ENCODE measurements around the gene PHLDB1. TPM values are rescaled to one million over a fixed set of nuclear protein-coding genes. Genes with fewer than 3 reads are reported as not detected.
"Not testable (repeated sequence)": the region's sequence is repeated elsewhere in the genome, so short reads cannot be mapped to it uniquely, and the experiment has no call there.

The PHLDB1 gene
- total RNA-seq, 1 donor from 2014 or later, result 179 TPM

DNA sequence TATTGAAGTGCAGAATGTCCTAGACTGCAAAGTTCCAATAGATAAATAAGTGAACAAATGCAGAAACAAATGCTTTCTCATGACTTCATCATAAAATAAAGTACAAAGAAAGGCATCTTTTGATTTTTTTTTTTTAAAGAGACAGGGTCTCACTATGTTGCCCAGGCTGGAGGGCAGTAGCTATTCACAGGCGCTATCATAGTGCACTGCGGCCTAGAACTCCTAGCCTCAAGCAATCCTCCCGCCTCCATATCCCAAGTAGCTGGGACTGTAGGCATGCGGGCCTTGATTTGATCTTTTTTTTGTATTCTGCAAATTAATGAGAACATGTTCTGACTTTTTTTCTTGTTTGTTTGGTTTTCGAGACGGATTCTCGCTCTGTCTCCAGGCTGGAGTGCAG lies 32.8 kb upstream of the PHLDB1 start:
- DNase-seq (ENCODE audit: low read depth) (no peak), FAIRE-seq (no peak)
- peaks cover 3% of the 10 kb centered on the region for H3K36me3 ChIP-seq (ENCODE audit: insufficient read depth, low read length)
- H3K27me3 ChIP-seq (ENCODE audit: insufficient read depth, low read length), result no peaks in the 10 kb centered on the region
- no peaks in the 10 kb centered on the region for H3K9me3 ChIP-seq (ENCODE audit: insufficient read depth, low read depth, low read length)
- peak overlapping the region; percentile 94 for H3K4me2 ChIP-seq (ENCODE audit: low read length)
- peak overlapping the region; percentile 82 for H3K4me3 Mint-ChIP-seq (ENCODE audit: unreplicated experiment)
- no peaks in the 10 kb centered on the region for H3K9me3 Mint-ChIP-seq (ENCODE audit: unreplicated experiment)
- no peak overlapping the region for H2AFZ ChIP-seq (ENCODE audit: low read depth, low read length)
- H3K27ac Mint-ChIP-seq (ENCODE audit: unreplicated experiment), result peak overlapping the region; percentile 63
- peaks cover 65% of the 10 kb centered on the region for H4K20me1 ChIP-seq (ENCODE audit: insufficient read depth, low read length)
- TF ChIP-seq, protein P1, sequence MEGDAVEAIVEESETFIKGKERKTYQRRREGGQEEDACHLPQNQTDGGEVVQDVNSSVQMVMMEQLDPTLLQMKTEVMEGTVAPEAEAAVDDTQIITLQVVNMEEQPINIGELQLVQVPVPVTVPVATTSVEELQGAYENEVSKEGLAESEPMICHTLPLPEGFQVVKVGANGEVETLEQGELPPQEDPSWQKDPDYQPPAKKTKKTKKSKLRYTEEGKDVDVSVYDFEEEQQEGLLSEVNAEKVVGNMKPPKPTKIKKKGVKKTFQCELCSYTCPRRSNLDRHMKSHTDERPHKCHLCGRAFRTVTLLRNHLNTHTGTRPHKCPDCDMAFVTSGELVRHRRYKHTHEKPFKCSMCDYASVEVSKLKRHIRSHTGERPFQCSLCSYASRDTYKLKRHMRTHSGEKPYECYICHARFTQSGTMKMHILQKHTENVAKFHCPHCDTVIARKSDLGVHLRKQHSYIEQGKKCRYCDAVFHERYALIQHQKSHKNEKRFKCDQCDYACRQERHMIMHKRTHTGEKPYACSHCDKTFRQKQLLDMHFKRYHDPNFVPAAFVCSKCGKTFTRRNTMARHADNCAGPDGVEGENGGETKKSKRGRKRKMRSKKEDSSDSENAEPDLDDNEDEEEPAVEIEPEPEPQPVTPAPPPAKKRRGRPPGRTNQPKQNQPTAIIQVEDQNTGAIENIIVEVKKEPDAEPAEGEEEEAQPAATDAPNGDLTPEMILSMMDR (IDR thresholded peaks at IDR 0.05; ENCODE audit: insufficient read depth, low read depth, low read length), result no peak
- no peak for TF ChIP-seq EZH2 (IDR thresholded peaks at IDR 0.05; ENCODE audit: insufficient read depth, low read length)
- no peaks in the 10 kb centered on the region for H3K27me3 Mint-ChIP-seq (ENCODE audit: low read depth, unreplicated experiment)
- no peaks in the 10 kb centered on the region for H3K36me3 Mint-ChIP-seq (ENCODE audit: low read depth, unreplicated experiment)
- peaks cover 13% of the 10 kb centered on the region for H3K4me1 Mint-ChIP-seq (ENCODE audit: low read depth, unreplicated experiment)
- H3K79me2 ChIP-seq (ENCODE audit: insufficient read depth, low read length), result peaks cover 83% of the 10 kb centered on the region
- H3K27ac ChIP-seq (ENCODE audit: low read depth, low read length), result no peak overlapping the region
- peaks cover 12% of the 10 kb centered on the region for H3K4me1 ChIP-seq (ENCODE audit: insufficient read depth, low read length)
- H3K4me3 ChIP-seq (ENCODE audit: insufficient read depth, low read depth, low read length), result peak overlapping the region; percentile 93
- H3K9ac ChIP-seq (ENCODE audit: low read length), result no peak overlapping the region

DNA sequence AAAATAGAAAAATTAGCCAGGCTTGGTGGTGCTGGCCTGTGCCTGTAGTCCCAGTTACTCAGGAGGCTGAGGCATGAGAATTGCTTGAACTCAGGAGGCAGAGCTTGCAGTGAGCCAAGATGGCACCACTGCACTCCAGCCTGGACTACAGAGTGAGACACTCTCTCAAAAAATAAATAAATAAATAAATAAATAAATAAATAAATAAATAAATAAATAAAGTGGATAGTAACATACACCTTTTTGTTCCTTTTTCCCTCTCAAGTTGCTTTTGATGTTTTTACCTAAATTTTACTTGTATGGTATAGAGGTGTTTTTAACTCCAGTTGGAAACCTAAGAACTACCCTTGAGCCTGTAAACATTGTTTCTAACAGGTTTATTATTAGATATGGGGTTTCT lies 29.4 kb upstream of the PHLDB1 start:
- DNase-seq (ENCODE audit: low read depth); H3K27ac Mint-ChIP-seq (ENCODE audit: unreplicated experiment); FAIRE-seq; H3K27me3 Mint-ChIP-seq (ENCODE audit: low read depth, unreplicated experiment); H3K9me3 Mint-ChIP-seq (ENCODE audit: unreplicated experiment); H3K4me3 ChIP-seq (ENCODE audit: insufficient read depth, low read depth, low read length); H2AFZ ChIP-seq (ENCODE audit: low read depth, low read length); H3K27me3 ChIP-seq (ENCODE audit: insufficient read depth, low read length); H3K27ac ChIP-seq (ENCODE audit: low read depth, low read length); H3K4me2 ChIP-seq (ENCODE audit: low read length); H3K9me3 ChIP-seq (ENCODE audit: insufficient read depth, low read depth, low read length); H3K4me3 Mint-ChIP-seq (ENCODE audit: unreplicated experiment); H3K36me3 Mint-ChIP-seq (ENCODE audit: low read depth, unreplicated experiment); H3K9ac ChIP-seq (ENCODE audit: low read length): not testable (repeated sequence)
- Histone ChIP-seq H4K20me1 (ENCODE audit: insufficient read depth, low read length) (peaks cover 96% of the 10 kb centered on the region), H3K4me1 (ENCODE audit: insufficient read depth, low read length) (peaks cover 12% of the 10 kb centered on the region), H3K79me2 (ENCODE audit: insufficient read depth, low read length) (peaks cover 100% of the 10 kb centered on the region), H3K36me3 (ENCODE audit: insufficient read depth, low read length) (peaks cover 16% of the 10 kb centered on the region)
- H3K4me1 Mint-ChIP-seq (ENCODE audit: low read depth, unreplicated experiment), result peaks cover 13% of the 10 kb centered on the region

DNA sequence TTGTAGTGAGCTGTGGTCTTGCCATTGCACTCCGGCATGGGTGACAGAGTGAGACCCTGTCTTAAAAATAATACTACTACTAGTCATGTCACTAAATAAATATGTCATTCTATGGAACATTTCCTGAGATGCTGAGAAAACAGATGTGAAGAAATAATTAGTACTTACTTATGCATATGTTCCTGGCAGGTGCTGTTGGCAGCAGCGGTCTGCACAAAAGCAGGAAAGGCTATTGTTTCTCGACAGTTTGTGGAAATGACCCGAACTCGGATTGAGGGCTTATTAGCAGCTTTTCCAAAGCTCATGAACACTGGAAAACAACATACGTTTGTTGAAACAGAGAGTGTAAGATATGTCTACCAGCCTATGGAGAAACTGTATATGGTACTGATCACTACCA lies 26.4 kb upstream of the PHLDB1 start:
- TF ChIP-seq, protein P1 (IDR thresholded peaks at IDR 0.05; ENCODE audit: insufficient read depth, low read depth, low read length), result no peak
- TF ChIP-seq EZH2 (IDR thresholded peaks at IDR 0.05; ENCODE audit: insufficient read depth, low read length), result no peak
- no peak overlapping the region for H3K4me3 ChIP-seq (ENCODE audit: insufficient read depth, low read depth, low read length)
- no peaks in the 10 kb centered on the region for H3K4me1 ChIP-seq (ENCODE audit: insufficient read depth, low read length)
- peaks cover 91% of the 10 kb centered on the region for H3K79me2 ChIP-seq (ENCODE audit: insufficient read depth, low read length)
- Mint-ChIP-seq H3K4me3 (ENCODE audit: unreplicated experiment) (no peak overlapping the region), H3K4me1 (ENCODE audit: low read depth, unreplicated experiment) (peaks cover 2% of the 10 kb centered on the region), H3K27me3 (ENCODE audit: low read depth, unreplicated experiment) (no peaks in the 10 kb centered on the region), H3K27ac (ENCODE audit: unreplicated experiment) (no peak overlapping the region), H3K36me3 (ENCODE audit: low read depth, unreplicated experiment) (peaks cover 12% of the 10 kb centered on the region), H3K9me3 (ENCODE audit: unreplicated experiment) (no peaks in the 10 kb centered on the region)
- H3K27ac ChIP-seq (ENCODE audit: low read depth, low read length), result no peak overlapping the region
- H4K20me1 ChIP-seq (ENCODE audit: insufficient read depth, low read length), result peaks cover 93% of the 10 kb centered on the region
- H3K9ac ChIP-seq (ENCODE audit: low read length), result no peak overlapping the region
- FAIRE-seq, result no peak
- H3K27me3 ChIP-seq (ENCODE audit: insufficient read depth, low read length), result no peaks in the 10 kb centered on the region
- peaks cover 38% of the 10 kb centered on the region for H3K36me3 ChIP-seq (ENCODE audit: insufficient read depth, low read length)
- no peak overlapping the region for H2AFZ ChIP-seq (ENCODE audit: low read depth, low read length)
- no peaks in the 10 kb centered on the region for H3K9me3 ChIP-seq (ENCODE audit: insufficient read depth, low read depth, low read length)
- H3K4me2 ChIP-seq (ENCODE audit: low read length), result no peak overlapping the region
- no peak for DNase-seq (ENCODE audit: low read depth)

All from astrocyte (in vitro differentiated cells and primary cell).